Right renal cortex interstitium (tissue), 3 donors: ENCODE measurements around the gene FIG4. TPM values are rescaled to one million over a fixed set of nuclear protein-coding genes. Genes with fewer than 3 reads are reported as not detected.
"Not testable (repeated sequence)": the region's sequence is repeated elsewhere in the genome, so short reads cannot be mapped to it uniquely, and the experiment has no call there.

Experiments
- DNase-seq, 3 donors: peaks; one replicate each; pipeline ENCODE4 v3.0.0-alpha.2; 2013; ENCODE audit warnings: low read depth in 3 of 3, low spot score in 2 of 3
- polyA plus RNA-seq, 3 donors: library from polyadenylated mRNA; unstranded; fragments of 120-200 nt; gene quantifications; one replicate each; pipeline ENCODE4 v1.2.1, GENCODE V29; 2013; ENCODE audit not compliant: insufficient read length in 3 of 3

Gene FIG4
- polyA plus RNA-seq, 3 donors = 25.6 to 26.7 (median 25.8) TPM

GRCh38 chr6:109793792-109794191 lies 102.7 kb downstream of the FIG4 start:
- DNase-seq = no peak

- no peak for DNase-seq
These were observed 103.3 kb downstream of the FIG4 start for GRCh38 chr6:109794201-109794923.

- DNase-seq = no peak
These were observed 105.0 kb downstream of the FIG4 start for GRCh38 chr6:109795994-109796555.

- no peak for DNase-seq
These were observed 108.0 kb downstream of the FIG4 start for GRCh38 chr6:109799129-109799528.

GRCh38 chr6:109799664-109800063 lies 108.6 kb downstream of the FIG4 start:
- DNase-seq = no peak

GRCh38 chr6:109800771-109801170 lies 109.7 kb downstream of the FIG4 start:
- no peak for DNase-seq

GRCh38 chr6:109801794-109802193 lies 110.7 kb downstream of the FIG4 start:
- DNase-seq = no peak

GRCh38 chr6:109804020-109804419 lies 112.9 kb downstream of the FIG4 start:
- no peak for DNase-seq

GRCh38 chr6:109807881-109808280 lies 116.8 kb downstream of the FIG4 start:
- no peak for DNase-seq

GRCh38 chr6:109808837-109809236 lies 117.7 kb downstream of the FIG4 start:
- no peak for DNase-seq

GRCh38 chr6:109815054-109815453 lies 124.0 kb downstream of the FIG4 start:
- no peak for DNase-seq

- no peak for DNase-seq
These were observed 125.6 kb downstream of the FIG4 start for GRCh38 chr6:109816452-109817374.

- no peak for DNase-seq
These were observed 129.7 kb downstream of the FIG4 start for GRCh38 chr6:109820706-109821350.

- no peak for DNase-seq
These were observed 130.3 kb downstream of the FIG4 start for GRCh38 chr6:109821428-109821827.

GRCh38 chr6:109824105-109824504 lies 133.0 kb downstream of the FIG4 start:
- no peak for DNase-seq

- DNase-seq = no peak
These were observed 135.5 kb downstream of the FIG4 start for GRCh38 chr6:109826551-109826950.

- DNase-seq = not testable (repeated sequence)
These were observed 140.3 kb downstream of the FIG4 start for GRCh38 chr6:109831352-109831751.

GRCh38 chr6:109834131-109834530 lies 143.0 kb downstream of the FIG4 start:
- no peak for DNase-seq

- DNase-seq = no peak
These were observed 143.7 kb downstream of the FIG4 start for GRCh38 chr6:109834595-109835437.

GRCh38 chr6:109840034-109840433 lies 148.9 kb downstream of the FIG4 start:
- DNase-seq = no peak
